Skin of body (tissue), 2 donors: ENCODE measurements around the gene GLYR1. TPM values are rescaled to one million over a fixed set of nuclear protein-coding genes. Genes with fewer than 3 reads are reported as not detected.

Experiments used
- DNase-seq: peaks from one replicate; lab custom pipeline; 2025; lab: John Stamatoyannopoulos, UW
- total RNA-seq: library from RNA; depleted of rRNA; stranded (reverse); fragments of >200 nt; gene quantifications from one replicate; pipeline ENCODE4 v1.2.3, GENCODE V29; 2014

Gene GLYR1
- total RNA-seq, 1 donor from 2014 or later: 35.1 TPM

- no peak for DNase-seq
These were observed 40.8 kb downstream of the GLYR1 start for GRCh38 chr16:4806280-4806679.

GRCh38 chr16:4805231-4805630, 41.9 kb downstream of the GLYR1 start:
- no peak for DNase-seq

- DNase-seq: no peak
These were observed 43.0 kb downstream of the GLYR1 start for GRCh38 chr16:4803898-4804762.

GRCh38 chr16:4803401-4803844, 43.7 kb downstream of the GLYR1 start:
- DNase-seq: no peak

GRCh38 chr16:4802659-4803287, 44.3 kb downstream of the GLYR1 start:
- DNase-seq: peak; percentile 66

- DNase-seq: no peak
These were observed 45.0 kb downstream of the GLYR1 start, which contains the start of gene ROGDI for GRCh38 chr16:4801962-4802658. Gene ROGDI (minus strand): TSS chr16:4802633. CDS start chr16:4802571, 62 bp downstream.

- DNase-seq: no peak
These were observed 45.8 kb downstream of the GLYR1 start for GRCh38 chr16:4801051-4801961.

GRCh38 chr16:4800290-4801041, 46.6 kb downstream of the GLYR1 start:
- DNase-seq: no peak

- no peak for DNase-seq
These were observed 47.8 kb downstream of the GLYR1 start for GRCh38 chr16:4799171-4799855.

GRCh38 chr16:4798456-4798855, 48.6 kb downstream of the GLYR1 start:
- no peak for DNase-seq

GRCh38 chr16:4797805-4798252, 49.3 kb downstream of the GLYR1 start:
- no peak for DNase-seq

- no peak for DNase-seq
These were observed 49.9 kb downstream of the GLYR1 start for GRCh38 chr16:4796982-4797804.

GRCh38 chr16:4795828-4796572, 51.1 kb downstream of the GLYR1 start:
- no peak for DNase-seq

GRCh38 chr16:4795181-4795827, 51.8 kb downstream of the GLYR1 start, which contains the start of gene SMIM22:
Gene SMIM22 (plus strand): TSS chr16:4795369. CDS start chr16:4795735, 366 bp downstream.
- DNase-seq: no peak

GRCh38 chr16:4792951-4793513, 54.1 kb downstream of the GLYR1 start:
- no peak for DNase-seq

GRCh38 chr16:4790871-4791270, 56.2 kb downstream of the GLYR1 start:
- no peak for DNase-seq

- DNase-seq: no peak
These were observed 56.8 kb downstream of the GLYR1 start for GRCh38 chr16:4790261-4790660.
